ENCODE data around the gene LGALS3BP. TPM values are rescaled to one million over a fixed set of nuclear protein-coding genes. Genes with fewer than 3 reads are reported as not detected.
A peak's percentile ranks its signal among the peaks of the same experiment; 100 is the strongest.

Gene LGALS3BP
- total RNA-seq, 1 experiment from 2014 or later: 389 TPM

DNA sequence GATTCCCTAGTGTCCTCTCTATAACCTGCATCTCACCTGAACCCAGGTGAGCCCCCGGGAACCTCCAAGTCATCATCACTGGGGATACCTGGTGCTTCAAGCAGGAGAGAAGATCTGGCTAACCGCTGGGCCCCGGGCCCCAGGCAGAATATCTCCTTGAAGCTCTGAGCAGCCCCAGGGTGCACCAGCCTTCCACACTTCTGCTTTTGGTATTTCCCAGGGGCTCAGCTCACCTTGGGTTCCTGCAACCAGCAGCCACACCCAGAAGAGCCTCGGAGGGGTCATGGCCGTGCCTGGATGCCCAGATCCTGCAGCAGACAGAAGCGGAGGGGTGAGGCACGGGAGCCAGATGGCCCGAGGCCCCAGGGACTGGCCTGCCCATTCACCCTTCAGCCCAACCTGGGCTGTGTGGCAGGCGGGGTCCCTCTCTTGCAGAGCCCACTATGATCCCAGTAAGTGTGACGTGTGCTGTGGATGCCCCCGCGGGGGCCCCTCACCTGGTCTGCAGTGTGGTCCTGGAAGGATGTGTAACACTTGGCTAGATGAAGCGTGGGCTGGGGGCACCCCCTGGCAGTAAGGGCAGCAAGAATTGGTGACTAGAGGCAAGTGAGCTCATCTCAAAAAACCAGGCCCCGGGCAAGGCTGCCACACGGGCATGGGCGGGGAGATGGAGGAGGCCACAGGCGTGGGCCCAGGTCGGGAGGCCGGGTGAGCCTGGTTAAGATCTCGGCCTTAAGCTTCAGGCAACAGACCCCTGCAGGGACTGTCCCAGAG, 2.6 kb downstream of the LGALS3BP start:
- Histone ChIP-seq H2AFZ (ENCODE audit: low read depth, low read length, poor library complexity, severe bottlenecking) (no peak overlapping the region), H3K4me3 (replicated peaks in 1 of 2; ENCODE audit: low read depth in 1 of 2, low read length in 2 of 2) (no peak overlapping the region), H3K9me3 (ENCODE audit: control insufficient read depth in 1 of 2, insufficient read depth in 1 of 2, low read depth in 1 of 2, low read length in 2 of 2) (no peaks in the 10 kb centered on the region), H3K36me3 (ENCODE audit: control insufficient read depth in 1 of 2, insufficient read depth in 2 of 2, low read length in 2 of 2) (peaks cover 14 to 30% of the 10 kb centered on the region in 2 experiments; a peak in 3 of 4 replicates), H3K79me2 (ENCODE audit: insufficient read depth, low read length) (peaks cover 31% of the 10 kb centered on the region), H3K4me1 (ENCODE audit: control insufficient read depth in 1 of 2, insufficient read depth in 2 of 2, low read length in 2 of 2) (peaks cover 35 to 57% of the 10 kb centered on the region in 2 experiments), H3K4me2 (ENCODE audit: low read length) (peak overlapping the region; percentile 95), H3K9ac (ENCODE audit: low read length) (no peak overlapping the region), H3K27ac (ENCODE audit: low read depth, low read length) (peak overlapping the region; percentile 66; the same call in 1 of the 2 replicates), H3K9me2 (ENCODE audit: insufficient read depth) (no peaks in the 10 kb centered on the region), H4K20me1 (ENCODE audit: insufficient read depth) (no peaks in the 10 kb centered on the region), H3K27me3 (ENCODE audit: insufficient read depth, low read length) (no peaks in the 10 kb centered on the region)
- intact Hi-C loops (cut with micrococcal nuclease): loop anchor here (5.0 kb wide), 1 partner anchor 810 kb away; the partner anchor contains the start of gene SYNGR2
- ChIA-PET POLR2A (no interaction called here), CTCF (no interaction called here), RAD21 (ENCODE audit: low non-redundant PET in 1 of 2, low total read pairs in 2 of 2, uncharacterized antibody in 2 of 2, unreplicated experiment in 2 of 2) (no interaction called here)
- no peak for ATAC-seq
- BruUV-seq (replicated peaks): no TSS peak
- no peak for DNase-seq (ENCODE audit: low read depth, low spot score)
- TF ChIP-seq, protein P1, sequence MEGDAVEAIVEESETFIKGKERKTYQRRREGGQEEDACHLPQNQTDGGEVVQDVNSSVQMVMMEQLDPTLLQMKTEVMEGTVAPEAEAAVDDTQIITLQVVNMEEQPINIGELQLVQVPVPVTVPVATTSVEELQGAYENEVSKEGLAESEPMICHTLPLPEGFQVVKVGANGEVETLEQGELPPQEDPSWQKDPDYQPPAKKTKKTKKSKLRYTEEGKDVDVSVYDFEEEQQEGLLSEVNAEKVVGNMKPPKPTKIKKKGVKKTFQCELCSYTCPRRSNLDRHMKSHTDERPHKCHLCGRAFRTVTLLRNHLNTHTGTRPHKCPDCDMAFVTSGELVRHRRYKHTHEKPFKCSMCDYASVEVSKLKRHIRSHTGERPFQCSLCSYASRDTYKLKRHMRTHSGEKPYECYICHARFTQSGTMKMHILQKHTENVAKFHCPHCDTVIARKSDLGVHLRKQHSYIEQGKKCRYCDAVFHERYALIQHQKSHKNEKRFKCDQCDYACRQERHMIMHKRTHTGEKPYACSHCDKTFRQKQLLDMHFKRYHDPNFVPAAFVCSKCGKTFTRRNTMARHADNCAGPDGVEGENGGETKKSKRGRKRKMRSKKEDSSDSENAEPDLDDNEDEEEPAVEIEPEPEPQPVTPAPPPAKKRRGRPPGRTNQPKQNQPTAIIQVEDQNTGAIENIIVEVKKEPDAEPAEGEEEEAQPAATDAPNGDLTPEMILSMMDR (IDR thresholded peaks at IDR 0.05 in 2 of 3, conservative IDR thresholded peaks at IDR 0.05 in 1 of 3; ENCODE audit: borderline replicate concordance in 1 of 3, insufficient read depth in 1 of 3, low read depth in 2 of 3, low read length in 2 of 3): no peak
- TF ChIP-seq SRF (IDR thresholded peaks at IDR 0.05; ENCODE audit: low read depth): no peak
- TF ChIP-seq POLR2A (IDR thresholded peaks at IDR 0.05; ENCODE audit: borderline replicate concordance, extremely low read depth, insufficient read depth, insufficient read length): no peak
- no peak for TF ChIP-seq SIN3A (IDR thresholded peaks at IDR 0.05; ENCODE audit: low read depth)
- TF ChIP-seq, protein P2, sequence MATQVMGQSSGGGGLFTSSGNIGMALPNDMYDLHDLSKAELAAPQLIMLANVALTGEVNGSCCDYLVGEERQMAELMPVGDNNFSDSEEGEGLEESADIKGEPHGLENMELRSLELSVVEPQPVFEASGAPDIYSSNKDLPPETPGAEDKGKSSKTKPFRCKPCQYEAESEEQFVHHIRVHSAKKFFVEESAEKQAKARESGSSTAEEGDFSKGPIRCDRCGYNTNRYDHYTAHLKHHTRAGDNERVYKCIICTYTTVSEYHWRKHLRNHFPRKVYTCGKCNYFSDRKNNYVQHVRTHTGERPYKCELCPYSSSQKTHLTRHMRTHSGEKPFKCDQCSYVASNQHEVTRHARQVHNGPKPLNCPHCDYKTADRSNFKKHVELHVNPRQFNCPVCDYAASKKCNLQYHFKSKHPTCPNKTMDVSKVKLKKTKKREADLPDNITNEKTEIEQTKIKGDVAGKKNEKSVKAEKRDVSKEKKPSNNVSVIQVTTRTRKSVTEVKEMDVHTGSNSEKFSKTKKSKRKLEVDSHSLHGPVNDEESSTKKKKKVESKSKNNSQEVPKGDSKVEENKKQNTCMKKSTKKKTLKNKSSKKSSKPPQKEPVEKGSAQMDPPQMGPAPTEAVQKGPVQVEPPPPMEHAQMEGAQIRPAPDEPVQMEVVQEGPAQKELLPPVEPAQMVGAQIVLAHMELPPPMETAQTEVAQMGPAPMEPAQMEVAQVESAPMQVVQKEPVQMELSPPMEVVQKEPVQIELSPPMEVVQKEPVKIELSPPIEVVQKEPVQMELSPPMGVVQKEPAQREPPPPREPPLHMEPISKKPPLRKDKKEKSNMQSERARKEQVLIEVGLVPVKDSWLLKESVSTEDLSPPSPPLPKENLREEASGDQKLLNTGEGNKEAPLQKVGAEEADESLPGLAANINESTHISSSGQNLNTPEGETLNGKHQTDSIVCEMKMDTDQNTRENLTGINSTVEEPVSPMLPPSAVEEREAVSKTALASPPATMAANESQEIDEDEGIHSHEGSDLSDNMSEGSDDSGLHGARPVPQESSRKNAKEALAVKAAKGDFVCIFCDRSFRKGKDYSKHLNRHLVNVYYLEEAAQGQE (IDR thresholded peaks at IDR 0.05; ENCODE audit: low read depth): no peak
- TF ChIP-seq, protein P3, sequence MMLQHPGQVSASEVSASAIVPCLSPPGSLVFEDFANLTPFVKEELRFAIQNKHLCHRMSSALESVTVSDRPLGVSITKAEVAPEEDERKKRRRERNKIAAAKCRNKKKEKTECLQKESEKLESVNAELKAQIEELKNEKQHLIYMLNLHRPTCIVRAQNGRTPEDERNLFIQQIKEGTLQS (IDR thresholded peaks at IDR 0.05): no peak
